Hypothalamus (tissue), 51 donors: Measurements from ENCODE around the gene RC3H2.

Experiments
- DNase-seq, 51 donors: peaks; one replicate each; lab custom pipeline; 2025; lab: John Stamatoyannopoulos, UW

RC3H2 gene, protein sequence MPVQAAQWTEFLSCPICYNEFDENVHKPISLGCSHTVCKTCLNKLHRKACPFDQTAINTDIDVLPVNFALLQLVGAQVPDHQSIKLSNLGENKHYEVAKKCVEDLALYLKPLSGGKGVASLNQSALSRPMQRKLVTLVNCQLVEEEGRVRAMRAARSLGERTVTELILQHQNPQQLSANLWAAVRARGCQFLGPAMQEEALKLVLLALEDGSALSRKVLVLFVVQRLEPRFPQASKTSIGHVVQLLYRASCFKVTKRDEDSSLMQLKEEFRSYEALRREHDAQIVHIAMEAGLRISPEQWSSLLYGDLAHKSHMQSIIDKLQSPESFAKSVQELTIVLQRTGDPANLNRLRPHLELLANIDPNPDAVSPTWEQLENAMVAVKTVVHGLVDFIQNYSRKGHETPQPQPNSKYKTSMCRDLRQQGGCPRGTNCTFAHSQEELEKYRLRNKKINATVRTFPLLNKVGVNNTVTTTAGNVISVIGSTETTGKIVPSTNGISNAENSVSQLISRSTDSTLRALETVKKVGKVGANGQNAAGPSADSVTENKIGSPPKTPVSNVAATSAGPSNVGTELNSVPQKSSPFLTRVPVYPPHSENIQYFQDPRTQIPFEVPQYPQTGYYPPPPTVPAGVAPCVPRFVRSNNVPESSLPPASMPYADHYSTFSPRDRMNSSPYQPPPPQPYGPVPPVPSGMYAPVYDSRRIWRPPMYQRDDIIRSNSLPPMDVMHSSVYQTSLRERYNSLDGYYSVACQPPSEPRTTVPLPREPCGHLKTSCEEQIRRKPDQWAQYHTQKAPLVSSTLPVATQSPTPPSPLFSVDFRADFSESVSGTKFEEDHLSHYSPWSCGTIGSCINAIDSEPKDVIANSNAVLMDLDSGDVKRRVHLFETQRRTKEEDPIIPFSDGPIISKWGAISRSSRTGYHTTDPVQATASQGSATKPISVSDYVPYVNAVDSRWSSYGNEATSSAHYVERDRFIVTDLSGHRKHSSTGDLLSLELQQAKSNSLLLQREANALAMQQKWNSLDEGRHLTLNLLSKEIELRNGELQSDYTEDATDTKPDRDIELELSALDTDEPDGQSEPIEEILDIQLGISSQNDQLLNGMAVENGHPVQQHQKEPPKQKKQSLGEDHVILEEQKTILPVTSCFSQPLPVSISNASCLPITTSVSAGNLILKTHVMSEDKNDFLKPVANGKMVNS

DNA sequence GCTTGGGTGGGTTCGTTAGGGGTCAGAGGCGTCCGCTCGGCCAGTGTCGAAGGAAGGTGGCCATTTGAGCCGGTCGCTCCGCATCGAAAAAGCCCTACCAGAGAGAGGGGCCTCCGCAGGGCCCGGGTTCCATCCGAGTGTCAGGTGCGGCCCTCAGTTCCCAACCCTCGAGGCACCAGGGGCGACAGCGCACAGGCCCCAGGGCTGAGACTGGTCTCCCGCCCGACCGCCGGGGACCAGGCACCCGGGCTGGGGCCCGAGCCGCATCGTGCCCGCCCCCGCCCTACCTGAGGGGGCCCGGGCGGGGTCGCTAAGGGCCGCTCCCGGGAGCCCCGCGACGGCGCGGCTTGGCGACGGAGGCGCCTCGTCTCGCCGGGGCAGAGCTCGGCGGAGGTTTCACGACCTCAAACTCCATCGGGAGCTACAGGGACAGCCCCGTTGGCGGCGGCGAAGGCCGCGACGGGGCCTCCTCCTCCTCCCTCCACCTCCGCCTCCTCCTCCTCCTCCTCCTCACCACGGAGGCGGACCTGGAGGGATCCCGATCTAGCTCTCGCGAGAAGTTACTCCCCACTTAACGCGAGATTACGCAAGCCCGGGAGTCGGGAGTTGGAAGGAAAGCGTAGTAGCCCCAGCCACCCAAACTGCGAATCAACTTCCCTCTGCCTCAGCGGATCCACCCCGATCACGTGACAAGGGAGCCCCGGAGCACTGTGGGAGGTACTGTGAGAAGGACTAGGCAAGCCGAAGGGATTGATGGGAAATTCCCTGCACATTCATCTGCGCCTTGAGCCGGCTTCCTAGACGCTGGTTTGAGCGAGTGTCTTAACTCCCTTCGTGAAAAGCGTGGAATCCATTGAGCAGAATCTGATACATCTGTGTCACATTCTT is at the start of gene RC3H2:
Gene RC3H2, minus strand, starts transcription at position 537 of the 888 bp plus-strand sequence. CDS start 7,850 bp downstream, outside the sequence.
- peak; percentile 85 to 100 (median 99) for DNase-seq

DNA sequence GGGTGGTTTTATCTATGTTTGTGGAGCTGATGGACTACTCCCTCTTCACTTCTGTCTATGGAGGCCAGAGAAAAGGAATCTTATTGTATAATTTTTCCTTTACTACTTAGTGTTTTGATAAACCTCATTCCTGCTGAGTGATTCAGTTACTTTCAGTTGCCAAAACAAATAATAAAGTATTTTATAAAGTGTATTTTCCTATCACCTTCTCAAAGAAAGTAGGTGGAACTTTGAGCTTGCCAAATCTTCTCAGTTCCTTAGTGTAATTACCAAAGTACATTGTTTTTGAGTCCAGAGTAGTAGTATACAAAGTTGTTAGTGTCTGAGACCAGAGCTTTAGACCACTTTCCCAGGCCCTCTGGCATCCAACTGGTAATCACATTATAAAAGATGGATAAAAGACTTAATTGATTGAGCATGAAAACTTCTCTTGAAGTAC is 49.1 kb upstream of the RC3H2 start:
- DNase-seq: no peak

DNA sequence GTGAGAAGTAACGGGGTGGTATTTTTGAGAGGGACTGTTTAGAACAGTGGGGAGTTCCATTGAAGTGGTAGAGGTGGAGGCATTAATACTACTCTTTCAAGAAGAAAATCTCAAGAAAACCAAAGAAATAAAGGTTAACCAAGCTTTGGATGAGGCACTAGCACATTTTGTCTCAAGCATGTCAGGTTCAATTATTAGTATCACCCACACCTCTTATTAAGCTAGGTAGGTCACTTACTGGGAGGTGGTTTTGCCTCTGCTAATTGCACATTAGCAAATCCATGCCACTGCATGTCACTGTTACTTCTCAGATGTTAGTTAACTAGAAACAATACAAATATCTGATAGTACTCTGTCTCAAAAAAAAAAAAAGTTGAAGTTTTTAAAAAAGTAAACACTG is 45.9 kb upstream of the RC3H2 start:
- DNase-seq: no peak

DNA sequence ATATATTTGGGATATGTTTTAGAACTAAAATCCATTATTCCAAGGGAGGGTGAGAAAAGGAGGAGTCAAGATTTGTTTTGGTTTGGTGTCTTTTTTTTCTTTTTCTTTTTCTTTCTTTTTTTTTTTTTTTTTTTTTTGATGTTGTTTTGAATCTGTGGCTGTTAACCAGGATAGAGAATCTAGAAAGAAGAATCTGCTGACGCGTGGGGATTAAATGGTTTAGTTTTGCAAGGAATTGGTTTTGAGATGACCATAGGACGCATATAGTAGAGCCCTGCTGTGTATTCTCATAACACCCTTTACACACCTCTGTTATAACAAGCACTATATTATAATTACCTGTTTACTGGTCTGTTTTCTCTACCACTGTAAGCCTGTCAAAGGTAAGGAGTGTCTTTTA is 45.1 kb upstream of the RC3H2 start:
- no peak for DNase-seq

DNA sequence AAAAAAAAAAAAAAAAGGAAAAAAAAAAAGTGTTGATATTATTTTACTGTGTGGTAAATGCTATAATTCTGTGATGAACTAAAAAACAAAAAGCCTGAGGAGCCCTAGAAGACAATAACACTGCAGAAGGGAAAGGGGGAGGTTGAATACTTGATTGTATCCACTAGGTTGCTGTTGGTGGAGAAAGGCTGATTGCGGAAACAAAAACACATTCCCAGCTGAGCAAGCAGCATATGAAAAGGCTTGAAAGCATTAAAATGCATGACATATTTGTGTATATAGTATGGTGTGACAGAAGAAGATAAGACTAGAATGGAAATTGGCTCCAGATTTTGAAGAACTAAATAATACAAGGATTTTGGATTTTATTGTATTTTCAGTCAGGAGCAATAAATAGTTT is 44.5 kb upstream of the RC3H2 start:
- DNase-seq: no peak

DNA sequence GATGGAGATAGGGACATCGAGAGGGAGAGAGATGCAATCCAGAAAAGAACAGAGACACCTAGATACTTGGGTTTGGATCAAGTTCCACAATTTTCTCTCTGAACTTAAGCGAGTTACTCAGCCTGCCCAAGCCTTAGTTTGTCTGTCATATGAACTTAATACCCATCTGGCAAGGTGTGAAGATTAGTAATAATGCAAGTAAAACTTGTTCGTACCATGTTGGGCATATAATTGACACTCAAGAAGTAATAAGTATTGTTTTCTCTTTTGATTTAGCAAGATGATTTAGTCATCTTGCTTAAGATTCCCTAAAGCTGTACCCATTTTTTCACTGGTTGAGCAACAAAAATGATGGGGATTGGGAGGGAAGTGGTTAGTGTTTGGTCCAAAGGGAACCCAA is 43.2 kb upstream of the RC3H2 start:
- no peak for DNase-seq

DNA sequence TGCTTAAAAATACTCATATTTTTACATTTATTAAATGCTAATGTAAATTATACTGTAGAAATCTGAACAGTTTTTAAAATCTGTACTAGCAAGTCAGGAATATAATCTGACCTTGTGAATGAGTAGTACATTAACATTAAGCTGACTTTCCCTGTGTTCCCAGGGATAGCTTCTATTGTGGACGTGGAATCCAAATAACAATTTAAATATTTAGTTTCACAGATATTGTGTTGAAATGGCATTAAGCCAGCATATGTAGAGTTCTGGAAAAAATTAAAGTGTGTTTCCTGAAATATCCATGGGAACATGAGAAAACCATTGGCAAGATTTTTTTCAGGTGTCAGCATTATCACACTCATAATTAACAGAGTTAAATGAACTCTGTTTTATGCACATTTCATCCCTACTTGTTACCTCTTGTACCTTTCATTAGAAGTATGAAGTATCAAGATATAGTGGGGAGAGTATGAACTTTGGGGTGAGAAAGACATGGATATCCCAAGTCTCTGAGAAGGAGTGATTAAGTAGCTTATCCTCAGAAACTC is 41.4 kb upstream of the RC3H2 start:
- no peak for DNase-seq

DNA sequence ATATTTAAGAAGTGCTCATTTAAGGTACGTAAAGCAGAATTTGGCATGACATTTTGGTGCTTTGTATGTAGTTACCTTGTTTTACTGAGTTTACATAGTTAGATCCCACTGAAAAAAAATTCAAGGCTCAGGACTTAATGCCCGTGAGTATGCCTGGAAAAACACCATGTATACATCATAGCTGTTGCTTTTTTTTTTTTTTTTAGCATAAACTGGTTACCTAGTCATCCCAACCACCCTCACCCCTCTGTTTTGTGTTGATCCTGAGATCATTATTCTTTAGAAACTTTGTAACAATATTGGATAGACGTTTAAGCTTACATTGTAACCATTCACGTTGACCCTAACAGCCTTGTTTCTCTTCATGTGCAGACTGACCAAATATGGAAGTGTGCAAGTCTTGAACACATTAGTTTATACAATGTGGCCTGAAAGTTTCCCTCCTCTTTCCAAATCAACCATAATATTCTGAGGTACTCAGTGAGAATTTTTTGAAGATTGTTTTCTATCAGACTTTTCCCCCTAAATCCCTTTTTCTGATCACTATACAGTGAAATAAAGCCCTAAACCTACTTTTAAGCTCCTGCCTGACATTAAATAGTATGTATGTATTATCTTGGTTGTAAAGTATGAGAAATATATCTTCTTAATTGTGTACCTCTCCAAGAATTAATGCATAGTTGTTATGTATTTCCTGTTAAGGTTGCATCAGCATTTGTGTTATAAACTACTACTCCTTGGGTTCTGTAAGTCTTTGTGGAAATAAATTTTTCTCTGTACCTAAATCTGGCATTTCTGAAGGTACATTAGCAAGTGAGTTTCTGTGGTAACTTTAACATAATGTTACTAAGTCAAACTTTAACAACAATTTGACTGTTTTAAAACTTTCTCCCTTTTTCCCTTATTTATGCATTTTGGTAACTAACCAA is 40.1 kb upstream of the RC3H2 start:
- no peak for DNase-seq

DNA sequence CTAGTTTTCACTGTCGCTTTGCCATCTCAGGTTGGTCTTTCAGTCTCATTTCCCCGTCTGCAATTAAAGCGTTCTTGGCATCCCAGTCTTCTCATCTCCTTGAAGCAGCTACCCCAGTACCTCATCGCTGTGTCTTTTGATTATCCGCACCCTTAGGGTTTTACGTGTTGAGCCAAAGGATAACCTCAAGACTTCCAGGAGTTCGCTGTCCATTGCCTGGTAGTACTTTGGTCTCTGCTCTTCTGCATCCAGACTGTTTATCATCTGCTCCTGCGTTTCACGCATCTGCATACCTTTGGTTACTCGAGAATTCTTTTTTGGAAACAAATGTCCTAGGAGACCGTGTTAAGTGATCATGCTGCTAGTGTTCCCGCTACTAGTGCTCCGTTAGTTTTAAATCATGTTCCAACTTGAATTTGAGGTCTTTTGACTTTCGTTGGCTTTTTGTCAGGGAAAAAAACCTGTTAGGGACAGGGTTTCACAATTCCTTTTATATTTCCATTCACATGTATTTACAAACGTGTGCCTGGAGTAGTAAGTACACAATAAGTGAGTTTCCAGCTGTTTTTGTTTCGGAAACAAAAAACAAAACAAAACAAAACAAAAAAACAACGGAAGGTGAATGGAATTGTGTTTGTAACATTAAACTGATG is 36.5 kb upstream of the RC3H2 start:
- DNase-seq: peak in 2 of 51 donors; percentile 43 to 44

DNA sequence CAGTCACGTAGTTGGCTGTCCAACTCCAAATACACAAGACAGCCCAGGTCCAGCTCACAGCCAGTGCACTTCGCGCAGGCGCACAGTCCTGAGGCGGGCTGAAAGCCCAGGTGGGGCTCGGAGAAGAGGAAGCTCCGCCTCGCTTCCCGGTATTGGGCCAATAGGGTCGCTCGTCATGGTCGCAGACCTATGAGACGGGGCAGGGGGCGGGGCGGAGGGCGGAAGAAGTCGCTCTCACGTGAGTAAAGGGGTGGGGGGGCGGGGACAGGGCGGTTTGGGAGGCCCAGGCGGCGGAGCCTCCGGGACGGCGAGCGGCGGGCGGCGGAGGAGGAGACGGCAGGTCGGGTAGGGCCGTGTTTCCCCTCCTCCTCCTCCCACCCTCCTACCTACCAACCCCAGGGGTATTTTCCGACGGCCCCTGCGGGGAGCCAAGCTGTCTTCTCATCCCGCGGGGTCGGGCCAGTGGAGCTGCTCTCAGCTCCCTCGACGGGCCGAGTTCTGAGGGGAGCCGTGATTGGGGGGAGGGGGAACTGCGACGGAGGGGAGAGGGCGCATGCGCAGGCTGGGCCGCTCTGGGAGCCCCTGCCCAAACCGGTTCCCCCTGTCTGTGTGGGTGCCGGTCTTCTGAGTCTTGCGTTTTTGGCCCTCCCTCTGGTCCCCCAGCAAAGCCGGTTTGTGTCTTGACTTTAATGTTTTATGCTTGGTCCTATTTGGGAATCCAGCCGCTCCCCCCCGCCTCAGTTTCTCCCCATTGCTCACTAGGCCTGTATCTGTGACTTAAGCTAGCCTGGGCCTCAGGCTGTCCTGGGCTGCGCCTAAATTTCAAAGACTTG is 35.8 kb upstream of the RC3H2 start, which contains the start of gene RABGAP1:
Gene RABGAP1, plus strand, starts transcription at position 272 of the 833 bp plus-strand sequence. CDS start 16,040 bp downstream, outside the sequence.
- peak; percentile 80 to 99 (median 96) for DNase-seq

DNA sequence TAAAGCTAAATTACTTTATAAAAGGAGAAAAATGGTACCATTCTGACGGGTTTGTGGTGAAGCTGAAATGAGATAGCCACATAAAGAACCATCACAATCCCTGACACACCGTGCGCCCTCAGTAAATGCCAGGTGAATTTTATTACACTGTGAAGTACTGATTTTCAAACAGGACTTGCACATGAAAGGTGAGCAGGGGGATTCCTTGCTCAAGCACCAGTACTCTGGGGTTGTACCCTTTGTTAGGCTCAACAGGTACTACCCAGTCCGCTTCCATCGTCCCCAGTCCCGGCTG is 35.2 kb upstream of the RC3H2 start:
- no peak for DNase-seq

DNA sequence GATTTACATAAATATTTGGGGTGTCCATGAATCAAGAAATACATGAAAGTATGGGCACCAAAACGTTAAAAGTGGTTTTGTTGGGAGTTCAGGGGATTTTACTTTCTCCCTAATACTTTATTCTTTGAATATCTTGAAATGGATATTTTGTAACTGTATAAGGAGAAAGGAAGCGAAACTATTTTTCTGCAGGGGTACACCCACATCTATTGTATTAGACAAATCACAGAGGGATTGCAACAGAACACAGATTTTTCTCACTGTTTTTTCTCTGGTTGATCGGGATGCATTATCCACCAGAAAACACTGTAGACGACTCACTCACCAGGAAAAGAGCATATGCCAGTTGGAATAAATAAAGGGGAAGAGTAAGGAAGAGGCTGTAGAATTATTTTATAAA is 34.4 kb upstream of the RC3H2 start:
- no peak for DNase-seq

DNA sequence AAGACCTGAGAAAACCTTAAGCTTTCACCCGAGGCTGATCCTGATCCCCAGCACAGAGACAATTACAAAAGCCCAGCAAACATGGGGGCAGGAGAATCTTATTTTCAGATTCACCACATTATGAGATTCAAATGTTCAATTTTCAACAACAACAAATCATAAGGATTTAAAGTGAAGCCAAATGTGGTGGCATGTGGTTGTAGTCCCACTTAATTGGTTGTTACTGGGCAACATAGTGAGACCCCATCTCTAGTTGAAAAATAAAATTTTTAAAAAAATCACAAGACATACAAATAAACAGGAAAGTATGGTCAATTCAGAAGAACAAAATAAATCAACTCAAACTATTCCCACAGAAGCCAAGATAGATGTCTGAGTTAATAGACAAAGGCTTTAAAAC is 31.7 kb upstream of the RC3H2 start:
- DNase-seq: no peak

DNA sequence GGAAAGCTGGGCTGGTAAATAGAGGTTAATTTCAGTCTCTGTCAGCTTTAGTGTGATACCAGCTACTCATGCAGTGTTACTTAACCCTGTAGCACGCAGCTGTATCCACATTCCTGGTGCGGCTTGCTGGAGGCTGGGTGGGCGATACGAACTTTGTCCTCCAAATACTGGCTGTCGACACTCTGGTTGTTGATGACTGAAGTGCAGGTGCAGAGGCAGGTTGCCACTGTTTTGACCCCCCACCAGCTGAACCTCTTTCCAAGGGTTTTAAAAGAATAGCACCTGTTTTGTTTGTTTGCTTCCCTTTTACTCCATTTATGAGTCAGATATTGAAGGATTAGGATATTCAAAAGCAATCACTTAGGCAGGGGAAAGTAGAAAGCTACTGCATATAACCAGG is 31.3 kb upstream of the RC3H2 start:
- DNase-seq: no peak

DNA sequence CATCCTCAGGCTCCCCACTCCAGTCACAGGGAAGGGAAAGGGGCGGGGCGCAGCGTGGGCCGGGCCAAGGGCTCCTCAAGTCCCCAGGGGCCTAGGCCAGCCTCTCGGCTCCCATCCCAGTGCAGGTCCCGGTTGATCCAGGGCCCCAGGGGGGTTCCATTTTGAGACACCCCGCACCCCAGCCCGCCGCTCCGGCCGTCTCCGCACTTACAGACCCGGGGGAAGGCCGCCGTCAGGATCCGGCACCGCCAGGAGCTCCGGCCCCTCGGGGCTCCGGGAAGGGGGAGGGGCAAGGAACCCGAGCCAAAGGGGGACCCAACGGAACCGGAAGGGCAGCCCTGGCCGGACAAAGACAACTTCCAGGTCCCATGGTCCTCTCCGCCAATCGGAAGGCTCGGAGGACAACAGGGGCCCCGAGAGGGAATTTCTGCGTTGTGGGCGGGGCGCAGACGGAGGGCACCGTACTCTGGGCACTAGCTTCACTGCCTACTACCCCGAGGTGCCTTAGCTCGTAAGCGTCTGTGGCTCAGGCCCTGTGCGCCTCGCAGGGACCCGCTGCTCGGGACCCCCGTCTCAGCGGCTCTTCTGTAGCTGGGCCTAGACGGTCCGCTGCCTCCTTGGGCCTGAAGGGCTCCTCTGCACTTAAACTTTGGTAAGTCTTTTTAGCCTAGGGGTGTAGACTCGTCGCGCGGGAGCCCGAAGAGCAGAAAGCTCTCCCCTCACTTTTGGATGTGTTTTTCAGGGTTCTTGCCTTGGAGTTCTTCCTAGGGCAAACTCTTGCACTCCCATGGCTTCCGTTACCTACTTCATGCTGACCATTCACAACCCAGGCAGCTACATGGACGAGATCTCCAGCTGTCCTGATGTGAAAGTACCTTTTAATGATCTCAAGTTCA is 26.3 kb upstream of the RC3H2 start, which contains the start of gene ZBTB26:
Gene ZBTB26, minus strand, starts transcription at position 287 of the 896 bp plus-strand sequence. CDS start 11,578 bp downstream, outside the sequence.
- DNase-seq: peak; percentile 75 to 97 (median 94)
